B cell (primary cell): ENCODE results near the gene GALK1. TPM values are rescaled to one million over a fixed set of nuclear protein-coding genes. Genes with fewer than 3 reads are reported as not detected.

Experiments used
- ATAC-seq: fragments of 200-7000 bp; cut with Tn5 transposase; one replicate; pipeline ENCODE4 v1.10.0; 2021; ENCODE audit warnings: low read depth, mild to moderate bottlenecking, moderate number of reproducible peaks, moderate library complexity
- CTCF ChIA-PET: fragments of 350-600 bp; sonication (Branson Sonifier 250); formaldehyde crosslinking; loops from one replicate; lab custom pipeline; 2021; ENCODE audit warnings: antibody characterized with exemption, inconsistent platforms; lab: Charles Lee
- POLR2A ChIA-PET: fragments of 350-600 bp; sonication (Branson Sonifier 250); formaldehyde crosslinking; loops from one replicate; lab custom pipeline; 2021; ENCODE audit warnings: antibody characterized with exemption; lab: Charles Lee
- DNase-seq: peaks from one replicate; pipeline ENCODE4 v3.0.0; 2013
- H2AFZ ChIP-seq: 2 replicates; pipeline ENCODE4 v1.6.1; 2012; ENCODE audit warnings: mild to moderate bottlenecking, low read depth, low read length; ENCODE audit not compliant: insufficient read depth, poor library complexity, severe bottlenecking
- H3K27ac ChIP-seq, 2 donors: 1 replicate in 1 of 2; 2 replicates in 1 of 2; pipeline ENCODE4 v1.5.1; 2012 to 2013; ENCODE audit warnings: low read length in 2 of 2, mild to moderate bottlenecking in 2 of 2, moderate library complexity in 1 of 2
- H3K27me3 ChIP-seq, 4 experiments: fragments of 200-600 bp in 1 of 4; sonication (generic) in 1 of 4; replicated peaks in 1 of 4; 1 replicate in 2 of 4; 2 replicates in 2 of 4; pipeline versions ENCODE4 v1.6.1 to v1.7.0; 2013 to 2016; ENCODE audit warnings: low read length in 3 of 4, mild to moderate bottlenecking in 2 of 4, mixed read lengths in 1 of 4, moderate library complexity in 1 of 4; ENCODE audit not compliant: insufficient read depth in 4 of 4, control insufficient read depth in 3 of 4; ENCODE audit errors: control extremely low read depth in 1 of 4
- H3K36me3 ChIP-seq, 2 experiments: replicated peaks in 1 of 2; 1 replicate in 1 of 2; 2 replicates in 1 of 2; pipeline versions ENCODE4 v1.6.1 to v1.7.1; 2013; ENCODE audit warnings: low read length in 1 of 2; ENCODE audit not compliant: insufficient read depth in 2 of 2, control insufficient read depth in 1 of 2; ENCODE audit errors: control extremely low read depth in 1 of 2, extremely low read depth in 1 of 2
- H3K4me1 ChIP-seq, 2 donors: fragments of 200-600 bp in 1 of 2; sonication (generic) in 1 of 2; 1 replicate in 1 of 2; 2 replicates in 1 of 2; pipeline versions ENCODE4 v1.5.1 to v1.6.1; 2013 to 2017; ENCODE audit warnings: low read length in 2 of 2; ENCODE audit not compliant: control insufficient read depth in 2 of 2, insufficient read depth in 2 of 2
- H3K4me2 ChIP-seq: replicated peaks from 2 replicates; pipeline ENCODE3; 2012; ENCODE audit warnings: mild to moderate bottlenecking, low read depth, low read length; ENCODE audit not compliant: poor library complexity, severe bottlenecking
- H3K4me3 ChIP-seq, 5 experiments: fragments of 200-600 bp in 1 of 5; sonication (generic) in 1 of 5; 1 replicate in 3 of 5; 2 replicates in 2 of 5; pipeline versions ENCODE4 v1.5.1 to v1.7.0; 2011 to 2016; ENCODE audit warnings: low read length in 4 of 5, mild to moderate bottlenecking in 4 of 5, low read depth in 2 of 5, control low read depth in 1 of 5, moderate library complexity in 1 of 5; ENCODE audit not compliant: insufficient read depth in 1 of 5; ENCODE audit errors: control extremely low read depth in 1 of 5, extremely low read depth in 1 of 5
- H3K79me2 ChIP-seq: fragments of 200-600 bp; sonication (generic); one replicate; pipeline ENCODE4 v1.6.0; 2016; ENCODE audit warnings: low read length; ENCODE audit not compliant: control insufficient read depth, insufficient read depth
- H3K9ac ChIP-seq: fragments of 200-600 bp; sonication (generic); 2 replicates; pipeline ENCODE4 v1.6.1; 2017; ENCODE audit warnings: mild to moderate bottlenecking, low read length, moderate library complexity
- H3K9me3 ChIP-seq, 3 donors: one replicate each; pipeline versions ENCODE4 v1.6.1 to v1.7.1; 2013; ENCODE audit warnings: low read length in 2 of 3; ENCODE audit not compliant: control insufficient read depth in 2 of 3, insufficient read depth in 1 of 3; ENCODE audit errors: control extremely low read depth in 1 of 3
- H4K20me1 ChIP-seq: 2 replicates; pipeline ENCODE4 v1.6.0; 2012; ENCODE audit warnings: mild to moderate bottlenecking, low read length; ENCODE audit not compliant: insufficient read depth, control insufficient read depth, poor library complexity, severe bottlenecking
- H3K27ac Mint-ChIP-seq: one replicate; pipeline ENCODE4 v1.8.0; 2021; ENCODE audit warnings: mixed read lengths
- H3K27me3 Mint-ChIP-seq: one replicate; pipeline ENCODE4 v1.8.0; 2021; ENCODE audit warnings: mixed read lengths
- H3K4me1 Mint-ChIP-seq: one replicate; pipeline ENCODE4 v1.8.0; 2021; ENCODE audit warnings: mixed read lengths
- H3K4me3 Mint-ChIP-seq: one replicate; pipeline ENCODE4 v1.8.0; 2021; ENCODE audit warnings: mixed read lengths
- H3K9me3 Mint-ChIP-seq: one replicate; pipeline ENCODE4 v1.8.0; 2022; ENCODE audit warnings: mixed read lengths; ENCODE audit not compliant: insufficient read depth
- CTCF ChIP-seq: fragments of 200-600 bp; IDR thresholded peaks from one replicate; pipeline ENCODE4 v1.8.0; 2022; ENCODE audit warnings: antibody characterized with exemption, mild to moderate bottlenecking
- EZH2 ChIP-seq: IDR thresholded peaks from 2 replicates; pipeline ENCODE4 v1.6.1; 2012; ENCODE audit warnings: borderline replicate concordance, low read depth, mild to moderate bottlenecking, moderate library complexity, low read length; ENCODE audit not compliant: insufficient read depth, poor library complexity, severe bottlenecking
- WGBS: methylation state at CpG from one replicate; pipeline ENCODE4 v1.1.5; 2013; ENCODE audit warnings: missing lambda C conversion rate; ENCODE audit not compliant: insufficient coverage; 5-methylcytosine and 5-hydroxymethylcytosine counted together
- intact Hi-C: fragments of 100-400 bp; cut with micrococcal nuclease; formaldehyde crosslinking; loops from one replicate; pipeline ENCODE4 v1.10.0; 2022
- polyA plus RNA-seq: library from polyadenylated mRNA; depleted of rRNA; stranded (reverse); fragments of >200 nt; gene quantifications from 2 replicates; pipeline ENCODE4 v1.2.3, GENCODE V29; 2012
- total RNA-seq, 2 donors: library from RNA; stranded (reverse); fragments of 120-200 nt in 1 of 2; gene quantifications; 1 replicate in 1 of 2; 2 replicates in 1 of 2; pipeline versions ENCODE4 v1.2.3 to v1.2.4, GENCODE V29; 2013 to 2022

The GALK1 gene
- total and polyA plus RNA-seq, 2 donors (not counting 1 experiment from before 2014, with no cell fraction given): 29.8 to 37.4 TPM

GRCh38 chr17:75729351-75729750 is 35.6 kb downstream of the GALK1 start:
- H3K9ac ChIP-seq: no peak overlapping the region
- ChIA-PET POLR2A (interaction anchor here (0.6 kb wide), 1 partner anchor 130 kb away, joined by 3 read pairs; no protein-coding TSS in a partner anchor), CTCF (interaction anchor here (0.7 to 1.0 kb wide), 3 partner anchors 20 to 96 kb away, joined by 3 read pairs; partner anchors contain the start of gene SMIM5)
- no peak overlapping the region for H3K4me3 ChIP-seq
- H3K27ac Mint-ChIP-seq: no peak overlapping the region
- H4K20me1 ChIP-seq: no peaks in the 10 kb centered on the region
- no peaks in the 10 kb centered on the region for H3K27me3 ChIP-seq
- ATAC-seq (no peak), DNase-seq (no peak)
- H3K9me3 Mint-ChIP-seq: no peaks in the 10 kb centered on the region
- TF ChIP-seq CTCF (no peak), EZH2 (no peak)
- no peak overlapping the region for H3K4me2 ChIP-seq
- H3K27me3 Mint-ChIP-seq: no peaks in the 10 kb centered on the region
- H3K27ac ChIP-seq: no peak overlapping the region
- H3K4me1 Mint-ChIP-seq: no peaks in the 10 kb centered on the region
- H3K4me1 ChIP-seq: no peaks in the 10 kb centered on the region
- no peak overlapping the region for H3K4me3 Mint-ChIP-seq
- 95% methylated on average over 7 of the region's 7 CpGs for WGBS
- H3K9me3 ChIP-seq: no peaks in the 10 kb centered on the region
- H3K36me3 ChIP-seq: no peaks in the 10 kb centered on the region
- H2AFZ ChIP-seq: no peak overlapping the region
- H3K79me2 ChIP-seq: no peaks in the 10 kb centered on the region
- intact Hi-C loops: no loop called here

- Mint-ChIP-seq H3K27me3 (no peaks in the 10 kb centered on the region), H3K27ac (no peak overlapping the region), H3K4me3 (no peak overlapping the region), H3K4me1 (no peaks in the 10 kb centered on the region), H3K9me3 (no peaks in the 10 kb centered on the region)
- H3K4me1 ChIP-seq: no peaks in the 10 kb centered on the region
- H3K36me3 ChIP-seq: no peaks in the 10 kb centered on the region
- 99% methylated on average over 17 of the region's 18 CpGs for WGBS
- DNase-seq (no peak), ATAC-seq (no peak)
- no peaks in the 10 kb centered on the region for H4K20me1 ChIP-seq
- no peak overlapping the region for H3K4me3 ChIP-seq
- H3K9me3 ChIP-seq: no peaks in the 10 kb centered on the region
- H3K27ac ChIP-seq: no peak overlapping the region
- ChIA-PET POLR2A (no interaction called here), CTCF (interaction anchor here (1.0 to 1.8 kb wide), 3 partner anchors 21 to 95 kb away, joined by 4 to 5 read pairs (median 4); partner anchors contain the start of gene SMIM5)
- TF ChIP-seq EZH2: no peak
- no peak for TF ChIP-seq CTCF
- H3K4me2 ChIP-seq: no peak overlapping the region
- no peak overlapping the region for H2AFZ ChIP-seq
- no peaks in the 10 kb centered on the region for H3K79me2 ChIP-seq
- H3K9ac ChIP-seq: no peak overlapping the region
- peaks cover 0 to 1% (median 0%) of the 10 kb centered on the region in 4 experiments for H3K27me3 ChIP-seq
- intact Hi-C loops: no loop called here
Observed at GRCh38 chr17:75727391-75727790, 37.6 kb downstream of the GALK1 start.
